Prostate gland (tissue), 2 donors: ENCODE measurements around the gene TMF1.

Source experiments
- CTCF ChIP-seq, 4 experiments: fragments of 200-600 bp in 2 of 4; fragments of 450-650 bp in 2 of 4; sonication (generic) in 2 of 4; IDR thresholded peaks; 1 replicate in 3 of 4; 2 replicates in 1 of 4; pipeline ENCODE4 v1.5.1; 2016 to 2019; ENCODE audit warnings: antibody characterized with exemption in 4 of 4, mild to moderate bottlenecking in 2 of 4, moderate library complexity in 2 of 4
- POLR2A ChIP-seq: fragments of 450-650 bp; IDR thresholded peaks from one replicate; pipeline ENCODE4 v1.6.1; 2016; ENCODE audit warnings: antibody characterized with exemption, mild to moderate bottlenecking
- POLR2AphosphoS5 ChIP-seq: sonication (generic); formaldehyde crosslinking; IDR thresholded peaks from one replicate; pipeline ENCODE4 v1.6.1; 2017; ENCODE audit warnings: antibody characterized with exemption

DNA sequence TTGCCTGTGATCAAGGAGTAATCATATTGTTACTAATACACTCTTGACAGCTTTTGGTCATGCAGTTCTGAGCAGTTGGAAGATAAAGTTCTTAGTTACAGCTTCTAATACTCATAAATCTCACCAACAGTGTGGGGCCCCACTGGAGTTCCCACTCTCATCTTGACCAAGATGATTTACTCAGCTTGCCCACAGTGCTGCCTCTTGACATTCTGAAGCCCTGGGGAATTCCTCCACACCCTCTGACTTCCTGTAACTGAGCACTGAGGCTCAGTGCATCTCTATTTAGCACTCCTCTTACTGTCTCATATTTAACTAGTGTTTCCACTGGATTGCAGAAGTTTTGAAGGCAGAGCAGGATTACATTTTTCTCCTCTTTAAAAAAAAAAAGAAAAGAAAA is 30.7 kb upstream of the TMF1 start:
- no peak for TF ChIP-seq CTCF (IDR thresholded peaks at IDR 0.05)
- no peak for TF ChIP-seq POLR2A
- no peak for TF ChIP-seq POLR2AphosphoS5
